ENCODE results near the gene RAB3B. TPM values are rescaled to one million over a fixed set of nuclear protein-coding genes. Genes with fewer than 3 reads are reported as not detected.

Gene RAB3B
- total RNA-seq, 4 donors from 2014 or later: 0.02 to 0.04 TPM; not detected in 2

GRCh38 chr1:51926171-51926812, 64.2 kb downstream of the RAB3B start:
- H3K9me3 ChIP-seq: no peaks in the 10 kb centered on the region
- H3K4me1 ChIP-seq: no peaks in the 10 kb centered on the region
- H3K27ac ChIP-seq: no peak overlapping the region
- no peak for TF ChIP-seq POLR2A (IDR thresholded peaks at IDR 0.05)
- no peak for TF ChIP-seq CTCF (IDR thresholded peaks at IDR 0.05 in 4 of 5, conservative IDR thresholded peaks at IDR 0.05 in 1 of 5)
- ATAC-seq: no peak
- DNase-seq: no peak
- H3K36me3 ChIP-seq: no peaks in the 10 kb centered on the region
- intact Hi-C loops (cut with DNase I; ENCODE audit: low total_unique reads): no loop called here
- in situ Hi-C loops (cut with MboI; ENCODE audit: low sequenced_read_pairs in 4 of 4): no loop called here
- H3K27me3 ChIP-seq: peaks cover 0 to 6% (median 3%) of the 10 kb centered on the region in 3 donors
- no peak overlapping the region for H3K4me3 ChIP-seq

GRCh38 chr1:51924455-51924854, 66.0 kb downstream of the RAB3B start:
- Histone ChIP-seq H3K9me3 (no peaks in the 10 kb centered on the region), H3K4me3 (no peak overlapping the region), H3K36me3 (no peaks in the 10 kb centered on the region), H3K27ac (no peak overlapping the region), H3K4me1 (no peaks in the 10 kb centered on the region), H3K27me3 (peaks cover 0 to 6% (median 6%) of the 10 kb centered on the region in 3 donors)
- intact Hi-C loops (cut with DNase I; ENCODE audit: low total_unique reads) (no loop called here), in situ Hi-C loops (cut with MboI; ENCODE audit: low sequenced_read_pairs in 4 of 4) (no loop called here)
- no peak for TF ChIP-seq POLR2A (IDR thresholded peaks at IDR 0.05)
- TF ChIP-seq CTCF (IDR thresholded peaks at IDR 0.05 in 4 of 5, conservative IDR thresholded peaks at IDR 0.05 in 1 of 5): no peak
- no peak for DNase-seq
- ATAC-seq: no peak

GRCh38 chr1:51922040-51922439, 68.5 kb downstream of the RAB3B start:
- Histone ChIP-seq H3K27ac (no peak overlapping the region), H3K9me3 (no peaks in the 10 kb centered on the region), H3K36me3 (no peaks in the 10 kb centered on the region), H3K4me3 (no peak overlapping the region), H3K27me3 (peaks cover 0 to 11% (median 7%) of the 10 kb centered on the region in 3 donors), H3K4me1 (no peaks in the 10 kb centered on the region)
- TF ChIP-seq POLR2A (IDR thresholded peaks at IDR 0.05) (no peak), CTCF (IDR thresholded peaks at IDR 0.05 in 4 of 5, conservative IDR thresholded peaks at IDR 0.05 in 1 of 5) (no peak)
- intact Hi-C loops (cut with DNase I; ENCODE audit: low total_unique reads) (no loop called here), in situ Hi-C loops (cut with MboI; ENCODE audit: low sequenced_read_pairs in 4 of 4) (no loop called here)
- DNase-seq: no peak
- ATAC-seq: no peak

- peaks cover 0 to 18% (median 12%) of the 10 kb centered on the region in 3 donors for H3K27me3 ChIP-seq
- no peak overlapping the region for H3K27ac ChIP-seq
- in situ Hi-C loops (cut with MboI; ENCODE audit: low sequenced_read_pairs in 4 of 4): no loop called here
- no peak overlapping the region for H3K4me3 ChIP-seq
- DNase-seq (no peak), ATAC-seq (no peak)
- TF ChIP-seq POLR2A (IDR thresholded peaks at IDR 0.05): no peak
- no peak for TF ChIP-seq CTCF (IDR thresholded peaks at IDR 0.05 in 4 of 5, conservative IDR thresholded peaks at IDR 0.05 in 1 of 5)
- H3K9me3 ChIP-seq: no peaks in the 10 kb centered on the region
- H3K36me3 ChIP-seq: no peaks in the 10 kb centered on the region
- intact Hi-C loops (cut with DNase I; ENCODE audit: low total_unique reads): no loop called here
- no peaks in the 10 kb centered on the region for H3K4me1 ChIP-seq
Measured at GRCh38 chr1:51920130-51920529, 70.4 kb downstream of the RAB3B start.

- Histone ChIP-seq H3K36me3 (no peaks in the 10 kb centered on the region), H3K4me3 (no peak overlapping the region), H3K4me1 (no peaks in the 10 kb centered on the region), H3K9me3 (no peaks in the 10 kb centered on the region), H3K27me3 (peaks cover 0 to 18% (median 12%) of the 10 kb centered on the region in 3 donors), H3K27ac (no peak overlapping the region)
- intact Hi-C loops (cut with DNase I; ENCODE audit: low total_unique reads): no loop called here
- DNase-seq (no peak), ATAC-seq (no peak)
- no peak for TF ChIP-seq CTCF (IDR thresholded peaks at IDR 0.05 in 4 of 5, conservative IDR thresholded peaks at IDR 0.05 in 1 of 5)
- TF ChIP-seq POLR2A (IDR thresholded peaks at IDR 0.05): no peak
- in situ Hi-C loops (cut with MboI; ENCODE audit: low sequenced_read_pairs in 4 of 4): no loop called here
Measured at GRCh38 chr1:51919684-51920083, 70.8 kb downstream of the RAB3B start.
